ENCODE data around the gene SLC17A7. TPM values are rescaled to one million over a fixed set of nuclear protein-coding genes. Genes with fewer than 3 reads are reported as not detected.

The SLC17A7 gene
- total and polyA plus RNA-seq, 2 of the 13 experiments (the other 11 are each of a cell fraction or from before 2014, with no cell fraction given): 0.32 TPM; not detected in 1

GRCh38 chr19:49443366-49444099, 2.2 kb upstream of the SLC17A7 start (continued):
- TF ChIP-seq REPIN1 (CRISPR knock-in tag; IDR thresholded peaks at IDR 0.05; ENCODE audit: borderline replicate concordance, low read depth): peak; percentile 19; the same call in 1 of the 2 replicates
- 0 out of 2 replicates have a peak, but pooled peaks have one; percentile 50 for TF ChIP-seq CAMTA2 (CRISPR knock-in tag; IDR thresholded peaks at IDR 0.05; ENCODE audit: borderline replicate concordance)
- peak; percentile 19; the same call in 1 of the 2 replicates for TF ChIP-seq MIER3 (CRISPR knock-in tag; IDR thresholded peaks at IDR 0.05; ENCODE audit: borderline replicate concordance)
- no peak for TF ChIP-seq TMF1 (CRISPR knock-in tag; IDR thresholded peaks at IDR 0.05; ENCODE audit: low read depth)
- peak; percentile 77 for TF ChIP-seq HDAC1 (CRISPR knock-in tag; IDR thresholded peaks at IDR 0.05)
- TF ChIP-seq SKI (IDR thresholded peaks at IDR 0.05; ENCODE audit: partially characterized antibody): no peak
- TF ChIP-seq NFRKB (IDR thresholded peaks at IDR 0.05): no peak
- TF ChIP-seq ZSCAN25 (CRISPR knock-in tag; IDR thresholded peaks at IDR 0.05): peak; percentile 54; the same call in 1 of the 2 replicates
- TF ChIP-seq ZNF24 (IDR thresholded peaks at IDR 0.05): no peak
- TF ChIP-seq, protein P1, sequence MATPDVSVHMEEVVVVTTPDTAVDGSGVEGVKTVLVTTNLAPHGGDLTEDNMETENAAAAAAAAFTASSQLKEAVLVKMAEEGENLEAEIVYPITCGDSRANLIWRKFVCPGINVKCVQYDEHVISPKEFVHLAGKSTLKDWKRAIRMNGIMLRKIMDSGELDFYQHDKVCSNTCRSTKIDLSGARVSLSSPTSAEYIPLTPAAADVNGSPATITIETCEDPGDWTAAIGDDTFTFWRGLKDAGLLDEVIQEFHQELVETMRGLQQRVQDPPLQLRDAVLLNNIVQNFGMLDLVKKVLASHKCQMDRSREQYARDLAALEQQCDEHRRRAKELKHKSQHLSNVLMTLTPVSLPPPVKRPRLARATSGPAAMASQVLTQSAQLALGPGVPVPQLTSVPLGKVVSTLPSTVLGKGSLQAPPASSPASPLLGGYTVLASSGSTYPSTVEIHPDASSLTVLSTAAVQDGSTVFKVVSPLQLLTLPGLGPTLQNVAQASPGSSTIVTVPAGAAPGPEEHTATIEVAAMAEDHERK (CRISPR knock-in tag; IDR thresholded peaks at IDR 0.05; ENCODE audit: low read depth): peak; percentile 70
- TF ChIP-seq HIVEP1 (CRISPR knock-in tag; IDR thresholded peaks at IDR 0.05): peak; percentile 71; the same call in 1 of the 2 replicates
- TF ChIP-seq, protein P2, sequence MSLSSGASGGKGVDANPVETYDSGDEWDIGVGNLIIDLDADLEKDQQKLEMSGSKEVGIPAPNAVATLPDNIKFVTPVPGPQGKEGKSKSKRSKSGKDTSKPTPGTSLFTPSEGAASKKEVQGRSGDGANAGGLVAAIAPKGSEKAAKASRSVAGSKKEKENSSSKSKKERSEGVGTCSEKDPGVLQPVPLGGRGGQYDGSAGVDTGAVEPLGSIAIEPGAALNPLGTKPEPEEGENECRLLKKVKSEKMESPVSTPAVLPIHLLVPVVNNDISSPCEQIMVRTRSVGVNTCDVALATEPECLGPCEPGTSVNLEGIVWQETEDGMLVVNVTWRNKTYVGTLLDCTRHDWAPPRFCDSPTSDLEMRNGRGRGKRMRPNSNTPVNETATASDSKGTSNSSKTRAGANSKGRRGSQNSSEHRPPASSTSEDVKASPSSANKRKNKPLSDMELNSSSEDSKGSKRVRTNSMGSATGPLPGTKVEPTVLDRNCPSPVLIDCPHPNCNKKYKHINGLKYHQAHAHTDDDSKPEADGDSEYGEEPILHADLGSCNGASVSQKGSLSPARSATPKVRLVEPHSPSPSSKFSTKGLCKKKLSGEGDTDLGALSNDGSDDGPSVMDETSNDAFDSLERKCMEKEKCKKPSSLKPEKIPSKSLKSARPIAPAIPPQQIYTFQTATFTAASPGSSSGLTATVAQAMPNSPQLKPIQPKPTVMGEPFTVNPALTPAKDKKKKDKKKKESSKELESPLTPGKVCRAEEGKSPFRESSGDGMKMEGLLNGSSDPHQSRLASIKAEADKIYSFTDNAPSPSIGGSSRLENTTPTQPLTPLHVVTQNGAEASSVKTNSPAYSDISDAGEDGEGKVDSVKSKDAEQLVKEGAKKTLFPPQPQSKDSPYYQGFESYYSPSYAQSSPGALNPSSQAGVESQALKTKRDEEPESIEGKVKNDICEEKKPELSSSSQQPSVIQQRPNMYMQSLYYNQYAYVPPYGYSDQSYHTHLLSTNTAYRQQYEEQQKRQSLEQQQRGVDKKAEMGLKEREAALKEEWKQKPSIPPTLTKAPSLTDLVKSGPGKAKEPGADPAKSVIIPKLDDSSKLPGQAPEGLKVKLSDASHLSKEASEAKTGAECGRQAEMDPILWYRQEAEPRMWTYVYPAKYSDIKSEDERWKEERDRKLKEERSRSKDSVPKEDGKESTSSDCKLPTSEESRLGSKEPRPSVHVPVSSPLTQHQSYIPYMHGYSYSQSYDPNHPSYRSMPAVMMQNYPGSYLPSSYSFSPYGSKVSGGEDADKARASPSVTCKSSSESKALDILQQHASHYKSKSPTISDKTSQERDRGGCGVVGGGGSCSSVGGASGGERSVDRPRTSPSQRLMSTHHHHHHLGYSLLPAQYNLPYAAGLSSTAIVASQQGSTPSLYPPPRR (CRISPR knock-in tag; IDR thresholded peaks at IDR 0.05; ENCODE audit: borderline replicate concordance): no peak
- no peak for TF ChIP-seq HNF1A (IDR thresholded peaks at IDR 0.05; ENCODE audit: low read depth)
- TF ChIP-seq HNF1A (CRISPR knock-in tag; IDR thresholded peaks at IDR 0.05; ENCODE audit: borderline replicate concordance): peak; percentile 50; the same call in 1 of the 2 replicates
- TF ChIP-seq, protein P3, sequence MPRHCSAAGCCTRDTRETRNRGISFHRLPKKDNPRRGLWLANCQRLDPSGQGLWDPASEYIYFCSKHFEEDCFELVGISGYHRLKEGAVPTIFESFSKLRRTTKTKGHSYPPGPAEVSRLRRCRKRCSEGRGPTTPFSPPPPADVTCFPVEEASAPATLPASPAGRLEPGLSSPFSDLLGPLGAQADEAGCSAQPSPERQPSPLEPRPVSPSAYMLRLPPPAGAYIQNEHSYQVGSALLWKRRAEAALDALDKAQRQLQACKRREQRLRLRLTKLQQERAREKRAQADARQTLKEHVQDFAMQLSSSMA (CRISPR knock-in tag; IDR thresholded peaks at IDR 0.05): peak; percentile 98
- TF ChIP-seq ZNF121 (CRISPR knock-in tag; IDR thresholded peaks at IDR 0.05): no peak
- 0 out of 2 replicates have a peak, but pooled peaks have one; percentile 53 for TF ChIP-seq ZNF33A (CRISPR knock-in tag; IDR thresholded peaks at IDR 0.05; ENCODE audit: borderline replicate concordance)
- no peak for TF ChIP-seq SYNCRIP (IDR thresholded peaks at IDR 0.05; ENCODE audit: insufficient read depth, low read depth, low read length)
